ENCODE measurements around the gene PAIP1.
A peak's percentile ranks its signal among the peaks of the same experiment; 100 is the strongest.
"Not testable (repeated sequence)": the region's sequence is repeated elsewhere in the genome, so short reads cannot be mapped to it uniquely, and the experiment has no call there.

The PAIP1 gene

GRCh38 chr5:43514816-43515677 lies 41.8 kb downstream of the PAIP1 start, which contains the start of gene C5orf34:
TSS of gene C5orf34 (minus strand) at chr5:43515148. CDS start at chr5:43509339, 5,809 bp downstream.
- peak; percentile 87 to 95 (median 91) for DNase-seq

DNA sequence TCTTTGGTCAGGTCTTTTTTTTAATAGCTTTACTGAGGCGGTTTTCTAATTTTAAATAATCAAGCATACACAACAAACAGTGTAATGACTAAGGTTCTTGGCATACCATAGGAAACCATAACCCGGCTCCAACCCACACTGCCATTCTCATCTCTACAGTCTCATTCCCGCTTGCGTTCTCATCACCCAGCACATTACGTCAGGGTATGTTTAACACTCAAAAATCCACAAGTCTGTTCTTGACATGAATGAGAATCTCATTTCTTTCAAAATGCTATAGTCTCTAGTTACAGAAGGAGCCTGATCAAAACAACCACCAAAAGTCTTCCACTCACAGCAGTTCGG lies 42.4 kb downstream of the PAIP1 start:
- DNase-seq, result no peak

DNA sequence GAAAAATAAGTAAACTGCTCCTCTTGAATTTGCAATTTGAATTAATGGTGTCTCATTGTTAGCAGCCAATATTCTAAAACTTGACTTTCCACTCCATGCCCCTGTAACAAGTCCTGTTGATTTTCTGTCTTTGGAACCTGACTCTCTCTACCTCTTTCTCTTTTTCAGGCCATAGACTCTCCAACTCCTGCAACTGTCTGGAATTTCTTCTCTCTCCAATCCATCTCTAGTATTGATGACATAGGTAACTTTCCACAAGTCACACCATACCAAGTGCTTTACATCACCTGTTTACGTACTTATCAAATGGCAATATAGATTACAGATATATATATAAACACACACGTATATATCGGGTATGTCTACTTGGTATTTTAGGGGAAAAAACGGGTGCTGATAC lies 42.9 kb downstream of the PAIP1 start:
- DNase-seq, result peak in 1 of 5 experiments; percentile 15

GRCh38 chr5:43511062-43511461 lies 45.8 kb downstream of the PAIP1 start:
- not testable (repeated sequence) for DNase-seq

DNA sequence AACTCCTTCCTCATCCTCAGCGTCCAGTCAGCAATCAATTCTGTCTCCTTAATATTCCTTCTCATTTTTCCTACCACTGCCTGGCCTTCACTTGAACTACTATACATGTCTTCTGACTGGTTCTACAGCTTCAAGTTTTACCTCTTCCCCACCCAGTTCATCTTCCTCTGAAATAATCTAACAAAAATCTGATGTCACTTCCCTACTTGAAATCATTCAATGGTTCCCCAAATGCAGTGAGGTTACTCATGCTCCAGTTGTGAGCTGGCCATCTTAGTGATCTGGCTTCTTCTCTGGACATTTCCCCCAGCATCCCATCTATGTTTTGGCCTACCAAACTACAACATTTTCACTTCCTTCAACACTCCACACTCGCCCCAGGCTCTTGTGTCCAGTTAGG lies 58.3 kb downstream of the PAIP1 start:
- DNase-seq, result no peak

GRCh38 chr5:43497311-43498104 lies 59.4 kb downstream of the PAIP1 start:
- DNase-seq, result no peak

GRCh38 chr5:43491326-43491725 lies 65.6 kb downstream of the PAIP1 start:
- DNase-seq, result no peak

- DNase-seq, result no peak
Measured at GRCh38 chr5:43486353-43486752, 70.5 kb downstream of the PAIP1 start.

DNA sequence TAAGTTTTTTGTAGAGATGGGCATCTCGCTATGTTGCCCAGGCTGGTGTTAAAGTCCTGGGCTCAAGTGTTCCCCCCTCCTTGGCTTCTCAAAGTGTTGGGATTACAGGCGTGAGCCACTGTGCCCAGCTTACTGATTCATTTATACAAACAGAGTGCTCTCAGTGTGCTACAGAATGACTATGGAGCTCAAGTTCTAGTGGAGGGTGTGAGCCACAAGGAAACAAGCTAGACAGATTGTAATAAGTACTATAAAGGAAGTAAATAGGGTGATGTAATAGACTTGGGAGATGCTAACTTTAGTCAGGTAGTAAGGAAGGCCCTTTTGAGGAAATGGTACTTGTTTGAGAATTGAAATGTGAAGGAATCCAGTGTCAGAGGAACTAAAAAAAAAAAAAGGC lies 71.5 kb downstream of the PAIP1 start:
- DNase-seq, result peak in 1 of 5 experiments; percentile 41

GRCh38 chr5:43484106-43484849 lies 72.6 kb downstream of the PAIP1 start:
- peak; percentile 53 to 94 (median 76) for DNase-seq

DNA sequence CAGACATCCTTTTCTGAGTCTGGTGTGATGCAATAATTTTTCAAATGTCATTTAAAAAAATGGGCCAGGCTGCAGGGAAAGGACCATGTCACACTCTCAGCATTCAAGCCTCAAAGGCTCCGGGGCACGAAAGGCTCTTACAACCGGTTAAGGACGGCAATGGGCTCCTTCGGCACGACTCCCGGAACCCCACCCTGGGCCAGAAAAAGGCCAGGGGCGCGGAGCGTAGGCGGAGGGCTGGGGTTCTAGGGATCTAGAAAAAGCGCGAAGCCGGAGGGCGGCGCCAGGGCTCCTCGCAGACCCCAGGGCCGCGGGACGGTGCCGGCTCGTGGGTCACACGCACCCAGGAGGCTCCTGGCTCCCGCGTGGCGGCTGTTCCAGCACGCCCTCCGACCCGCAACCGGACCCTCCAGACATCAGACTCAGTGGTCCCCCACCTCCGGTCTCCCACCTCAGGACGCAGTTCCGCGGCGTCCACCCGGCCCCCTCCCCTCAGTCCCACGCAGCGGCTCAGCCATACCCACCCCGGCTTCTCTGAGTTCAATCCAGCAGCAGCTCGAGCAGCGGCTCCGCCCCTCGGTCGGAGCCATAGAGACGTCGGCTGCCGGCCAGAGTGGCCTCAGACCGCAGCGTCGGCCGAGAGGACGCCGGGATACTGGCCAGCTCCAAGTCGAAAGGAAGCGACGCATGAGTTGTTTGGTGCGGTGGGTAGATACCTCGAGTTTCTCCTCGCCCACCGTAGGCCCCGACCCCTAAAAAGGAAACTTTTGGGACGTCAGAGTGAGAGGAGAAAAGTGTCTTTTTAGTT lies 73.4 kb downstream of the PAIP1 start, which contains the start of gene TMEM267:
Gene TMEM267 (minus strand): TSS at position 568 of the 808 bp plus-strand sequence. CDS start 29,896 bp downstream, outside the sequence.
- peak; percentile 37 to 96 (median 71) for DNase-seq

DNA sequence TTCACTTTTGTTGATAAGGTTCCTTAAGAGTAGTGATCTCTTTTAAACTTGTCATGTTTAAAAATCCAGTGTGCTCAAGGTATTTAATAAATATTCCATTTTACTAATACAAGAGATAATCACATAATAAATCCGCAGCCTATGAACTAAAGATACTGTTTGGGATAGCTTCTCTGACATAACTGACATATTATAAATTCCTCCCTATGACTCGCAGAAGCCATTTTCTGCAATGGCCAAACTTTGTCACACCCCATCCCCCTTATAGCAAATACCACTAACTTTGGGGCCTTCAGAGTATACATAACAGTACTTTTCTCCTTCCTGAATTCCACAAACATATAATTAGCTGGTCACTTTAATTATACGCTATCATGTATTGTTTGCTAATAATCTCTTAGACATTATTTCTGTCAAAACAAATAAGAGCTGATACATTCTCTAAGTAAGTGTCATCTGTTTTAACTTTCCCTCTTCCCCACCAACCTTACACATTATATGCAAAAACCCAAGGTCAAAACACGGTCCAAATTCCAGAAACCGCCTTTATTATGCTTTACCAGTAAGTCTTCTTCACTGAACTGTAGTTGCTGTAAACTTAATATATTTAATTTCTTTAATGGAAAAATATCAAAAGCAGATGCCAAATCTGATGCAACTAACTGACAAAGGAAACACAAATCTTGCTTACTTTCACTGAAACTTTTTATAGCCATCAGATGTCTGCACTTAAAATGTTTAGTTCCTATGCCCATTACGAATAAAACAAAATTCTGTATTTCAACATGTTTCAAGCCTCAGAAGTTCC lies 74.2 kb downstream of the PAIP1 start:
- no peak for DNase-seq
